CD4-positive, alpha-beta T cell (primary cell): ENCODE data around the gene ZNF860. TPM values are rescaled to one million over a fixed set of nuclear protein-coding genes. Genes with fewer than 3 reads are reported as not detected.

Experiments used
- ATAC-seq: fragments of 200-7000 bp; cut with Tn5 transposase; one replicate; pipeline ENCODE4 v1.10.0; 2022; ENCODE audit warnings: mild to moderate bottlenecking; ENCODE audit not compliant: poor library complexity
- CTCF ChIA-PET: fragments of 350-600 bp; sonication (Branson Sonifier 250); formaldehyde crosslinking; loops from one replicate; lab custom pipeline; 2021; ENCODE audit warnings: antibody characterized with exemption, inconsistent platforms; lab: Charles Lee
- POLR2A ChIA-PET: fragments of 350-600 bp; sonication (Branson Sonifier 250); formaldehyde crosslinking; loops from one replicate; lab custom pipeline; 2021; ENCODE audit warnings: antibody characterized with exemption, inconsistent platforms; lab: Charles Lee
- DNase-seq, 14 experiments: peaks; one replicate each; pipeline ENCODE4 v3.0.0-alpha.2; 2013 to 2020; ENCODE audit warnings: mixed read lengths in 2 of 14
- H3K27ac ChIP-seq, 2 donors: one replicate each; pipeline versions ENCODE4 v1.5.1 to v1.7.0; 2013; ENCODE audit warnings: low read length in 2 of 2, low read depth in 1 of 2, mild to moderate bottlenecking in 1 of 2
- H3K27me3 ChIP-seq, 2 experiments: 1 replicate in 1 of 2; 2 replicates in 1 of 2; pipeline versions ENCODE4 v1.6.1 to v1.7.0; 2013; ENCODE audit warnings: low read length in 2 of 2, control low read depth in 1 of 2, mild to moderate bottlenecking in 1 of 2, moderate library complexity in 1 of 2; ENCODE audit not compliant: insufficient read depth in 2 of 2, control insufficient read depth in 1 of 2
- H3K36me3 ChIP-seq: one replicate; pipeline ENCODE4 v1.6.1; 2013; ENCODE audit warnings: low read length, control low read depth; ENCODE audit not compliant: insufficient read depth
- H3K4me1 ChIP-seq: one replicate; pipeline ENCODE4 v1.6.1; 2013; ENCODE audit warnings: low read length, control low read depth; ENCODE audit not compliant: insufficient read depth
- H3K4me3 ChIP-seq: one replicate; pipeline ENCODE4 v1.5.1; 2013; ENCODE audit warnings: mild to moderate bottlenecking, low read length, moderate library complexity
- H3K9me3 ChIP-seq, 2 experiments: 1 replicate in 1 of 2; 2 replicates in 1 of 2; pipeline versions ENCODE4 v1.6.1 to v1.7.0; 2013; ENCODE audit warnings: low read length in 2 of 2, mild to moderate bottlenecking in 2 of 2, control low read depth in 1 of 2, moderate library complexity in 1 of 2; ENCODE audit not compliant: control insufficient read depth in 1 of 2, insufficient read depth in 1 of 2
- H3K27ac Mint-ChIP-seq: one replicate; pipeline ENCODE4 v1.8.0; 2020; ENCODE audit warnings: mixed read lengths
- H3K27me3 Mint-ChIP-seq: one replicate; pipeline ENCODE4 v1.8.0; 2021; ENCODE audit warnings: mixed read lengths
- H3K36me3 Mint-ChIP-seq: one replicate; pipeline ENCODE4 v1.8.0; 2021; ENCODE audit warnings: low read depth, mixed read lengths
- H3K4me1 Mint-ChIP-seq: one replicate; pipeline ENCODE4 v1.8.0; 2021; ENCODE audit warnings: low read depth, mixed read lengths
- H3K4me3 Mint-ChIP-seq: one replicate; pipeline ENCODE4 v1.8.0; 2020; ENCODE audit warnings: mild to moderate bottlenecking, mixed read lengths
- H3K9me3 Mint-ChIP-seq: one replicate; pipeline ENCODE4 v1.8.0; 2020; ENCODE audit warnings: mixed read lengths
- intact Hi-C, 2 experiments: fragments of 100-400 bp; cut with DNase I in 1 of 2; cut with micrococcal nuclease in 1 of 2; formaldehyde crosslinking; loops; one replicate each; pipeline versions ENCODE4 v1.15.1 to v1.9.0; 2023 to 2025; cut with DNase I, micrococcal nuclease
- total RNA-seq, 174 experiments: library from RNA in 2 of 174; stranded (reverse) in 2 of 174; gene quantifications; one replicate each; pipeline ENCODE4 v1.2.3 and lab custom pipeline; 2021 to 2026
- TF ChIP-seq, protein P1 (sequence below): fragments of 200-600 bp; IDR thresholded peaks from one replicate; pipeline ENCODE4 v1.8.0; 2022; ENCODE audit warnings: antibody characterized with exemption, mild to moderate bottlenecking

Gene ZNF860
- total RNA-seq, 2 experiments from 2014 or later, result not detected

- Mint-ChIP-seq H3K9me3 (peaks cover 7% of the 10 kb centered on the region), H3K27ac (no peak overlapping the region), H3K4me3 (no peak overlapping the region), H3K36me3 (no peaks in the 10 kb centered on the region), H3K27me3 (no peaks in the 10 kb centered on the region), H3K4me1 (peaks cover 7% of the 10 kb centered on the region)
- ATAC-seq, result no peak
- H3K4me1 ChIP-seq, result no peaks in the 10 kb centered on the region
- intact Hi-C loops, result no loop called here
- no peak overlapping the region for H3K4me3 ChIP-seq
- no peak overlapping the region for H3K27ac ChIP-seq
- TF ChIP-seq, protein P1, sequence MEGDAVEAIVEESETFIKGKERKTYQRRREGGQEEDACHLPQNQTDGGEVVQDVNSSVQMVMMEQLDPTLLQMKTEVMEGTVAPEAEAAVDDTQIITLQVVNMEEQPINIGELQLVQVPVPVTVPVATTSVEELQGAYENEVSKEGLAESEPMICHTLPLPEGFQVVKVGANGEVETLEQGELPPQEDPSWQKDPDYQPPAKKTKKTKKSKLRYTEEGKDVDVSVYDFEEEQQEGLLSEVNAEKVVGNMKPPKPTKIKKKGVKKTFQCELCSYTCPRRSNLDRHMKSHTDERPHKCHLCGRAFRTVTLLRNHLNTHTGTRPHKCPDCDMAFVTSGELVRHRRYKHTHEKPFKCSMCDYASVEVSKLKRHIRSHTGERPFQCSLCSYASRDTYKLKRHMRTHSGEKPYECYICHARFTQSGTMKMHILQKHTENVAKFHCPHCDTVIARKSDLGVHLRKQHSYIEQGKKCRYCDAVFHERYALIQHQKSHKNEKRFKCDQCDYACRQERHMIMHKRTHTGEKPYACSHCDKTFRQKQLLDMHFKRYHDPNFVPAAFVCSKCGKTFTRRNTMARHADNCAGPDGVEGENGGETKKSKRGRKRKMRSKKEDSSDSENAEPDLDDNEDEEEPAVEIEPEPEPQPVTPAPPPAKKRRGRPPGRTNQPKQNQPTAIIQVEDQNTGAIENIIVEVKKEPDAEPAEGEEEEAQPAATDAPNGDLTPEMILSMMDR, result no peak
- POLR2A ChIA-PET, result no interaction called here
- DNase-seq, result no peak
- H3K9me3 ChIP-seq, result peaks cover 10 to 14% of the 10 kb centered on the region in 2 experiments
- peaks cover 0 to 2% of the 10 kb centered on the region in 2 experiments for H3K27me3 ChIP-seq
- H3K36me3 ChIP-seq, result no peaks in the 10 kb centered on the region
- CTCF ChIA-PET, result no interaction called here
These were observed 22.8 kb upstream of the ZNF860 start for GRCh38 chr3:31958701-31959152.

DNA sequence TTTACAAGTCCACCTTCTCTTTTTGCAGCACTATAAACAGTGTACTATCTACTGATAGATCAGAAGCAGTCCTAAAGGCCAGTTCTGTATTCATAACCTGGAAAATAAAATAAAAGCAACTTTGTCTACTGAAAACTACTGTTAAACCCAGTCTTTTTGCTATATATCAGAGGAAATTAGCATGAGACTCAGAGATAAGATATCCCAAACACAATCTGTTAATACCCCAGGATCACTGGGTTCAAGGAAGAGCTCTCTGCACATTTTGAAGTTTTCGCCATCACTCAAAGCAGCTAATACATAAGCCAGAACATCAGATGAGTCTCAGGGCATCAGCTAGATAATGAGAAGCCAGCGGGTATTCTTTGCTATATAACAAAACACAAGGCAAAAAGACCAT is 22.3 kb upstream of the ZNF860 start:
- DNase-seq (no peak), ATAC-seq (no peak)
- H3K27me3 ChIP-seq, result peaks cover 0 to 2% of the 10 kb centered on the region in 2 experiments
- peaks cover 10 to 14% of the 10 kb centered on the region in 2 experiments for H3K9me3 ChIP-seq
- H3K4me1 Mint-ChIP-seq, result peaks cover 7% of the 10 kb centered on the region
- H3K27ac Mint-ChIP-seq, result no peak overlapping the region
- peaks cover 7% of the 10 kb centered on the region for H3K9me3 Mint-ChIP-seq
- no peaks in the 10 kb centered on the region for H3K36me3 ChIP-seq
- H3K36me3 Mint-ChIP-seq, result no peaks in the 10 kb centered on the region
- no peaks in the 10 kb centered on the region for H3K27me3 Mint-ChIP-seq
- no peak overlapping the region for H3K27ac ChIP-seq
- POLR2A ChIA-PET, result no interaction called here
- no peaks in the 10 kb centered on the region for H3K4me1 ChIP-seq
- TF ChIP-seq, protein P1, result no peak
- CTCF ChIA-PET, result no interaction called here
- intact Hi-C loops, result no loop called here
- no peak overlapping the region for H3K4me3 ChIP-seq
- H3K4me3 Mint-ChIP-seq, result no peak overlapping the region

DNA sequence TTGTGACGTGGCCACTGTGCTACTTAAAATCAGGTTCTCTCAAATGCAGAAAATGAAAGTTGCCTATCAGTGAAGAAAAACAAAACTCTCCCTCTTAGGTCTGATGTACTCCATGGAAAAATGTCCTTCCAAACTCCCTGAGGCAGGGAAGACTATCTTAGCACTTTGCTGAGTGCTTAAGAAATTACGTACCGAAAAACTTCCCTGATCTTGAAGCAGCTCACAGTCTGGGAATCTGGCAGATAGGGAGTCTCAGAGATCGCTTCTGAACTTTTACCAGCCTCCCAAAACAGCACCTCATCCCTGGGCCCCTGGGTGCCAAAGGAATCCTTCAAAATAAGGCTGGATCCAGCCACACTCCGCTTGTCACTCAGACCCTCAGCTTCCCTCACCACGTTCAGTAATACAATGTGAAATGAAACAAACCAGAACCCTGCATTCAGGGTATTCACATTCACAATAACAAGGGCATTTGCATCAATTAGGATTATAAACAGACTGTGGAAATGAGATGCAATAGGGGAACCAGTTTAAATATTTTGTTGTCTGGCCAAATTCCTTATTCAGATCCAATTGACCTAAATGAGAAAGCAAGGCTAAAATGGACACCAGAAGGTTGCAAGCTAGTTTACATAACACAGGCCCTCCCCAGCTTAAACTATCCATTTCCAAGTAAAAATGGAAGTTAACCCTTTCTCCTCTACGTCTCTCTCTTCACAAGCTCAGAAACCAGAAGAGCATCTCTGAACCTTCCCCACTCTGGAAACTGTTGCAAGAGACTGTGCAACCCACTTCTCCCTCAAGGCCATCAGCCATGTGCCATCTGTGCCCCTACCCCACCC is 21.4 kb upstream of the ZNF860 start:
- ChIA-PET CTCF (no interaction called here), POLR2A (interaction anchor here (1.2 kb wide), 1 partner anchor 39 kb away, joined by 3 read pairs; no protein-coding TSS in a partner anchor)
- no peaks in the 10 kb centered on the region for H3K27me3 Mint-ChIP-seq
- H3K4me3 Mint-ChIP-seq, result no peak overlapping the region
- peaks cover 7% of the 10 kb centered on the region for H3K4me1 Mint-ChIP-seq
- no peak overlapping the region for H3K27ac ChIP-seq
- peaks cover 5% of the 10 kb centered on the region for H3K9me3 Mint-ChIP-seq
- peaks cover 0 to 2% of the 10 kb centered on the region in 2 experiments for H3K27me3 ChIP-seq
- TF ChIP-seq, protein P1, result no peak
- DNase-seq (no peak), ATAC-seq (no peak)
- no peak overlapping the region for H3K27ac Mint-ChIP-seq
- H3K36me3 Mint-ChIP-seq, result no peaks in the 10 kb centered on the region
- H3K4me3 ChIP-seq, result no peak overlapping the region
- intact Hi-C loops, result no loop called here
- no peaks in the 10 kb centered on the region for H3K4me1 ChIP-seq
- peaks cover 9 to 10% of the 10 kb centered on the region in 2 experiments for H3K9me3 ChIP-seq
- H3K36me3 ChIP-seq, result no peaks in the 10 kb centered on the region
